ACC112 (cell line): Measurements from ENCODE around the gene OBI1.
A peak's percentile ranks its signal among the peaks of the same experiment; 100 is the strongest.

Experiments used
- H2AFZ ChIP-seq: fragments of 200-600 bp; sonication (generic); one replicate; pipeline ENCODE4 v1.6.0; 2017; ENCODE audit warnings: antibody characterized with exemption, low read length; ENCODE audit not compliant: unreplicated experiment
- H3K27ac ChIP-seq: fragments of 200-600 bp; sonication (generic); 2 replicates; pipeline ENCODE4 v1.5.1; 2014; ENCODE audit warnings: low read depth, mild to moderate bottlenecking, antibody characterized with exemption, low read length, moderate library complexity
- H3K27me3 ChIP-seq: fragments of 200-600 bp; sonication (generic); 2 replicates; pipeline ENCODE4 v1.6.1; 2014; ENCODE audit warnings: mild to moderate bottlenecking, antibody characterized with exemption, low read length, moderate library complexity, mixed read lengths; ENCODE audit not compliant: insufficient read depth
- H3K36me3 ChIP-seq: fragments of 200-600 bp; sonication (generic); 2 replicates; pipeline ENCODE4 v1.6.1; 2016; ENCODE audit warnings: mild to moderate bottlenecking, antibody characterized with exemption, low read length, moderate library complexity, mixed read lengths; ENCODE audit not compliant: insufficient read depth
- H3K4me1 ChIP-seq: fragments of 200-600 bp; sonication (generic); one replicate; pipeline ENCODE4 v1.6.1; 2016; ENCODE audit warnings: low read length, mixed read lengths; ENCODE audit not compliant: insufficient read depth, unreplicated experiment, control insufficient read depth
- H3K4me3 ChIP-seq: fragments of 200-600 bp; sonication (generic); 2 replicates; pipeline ENCODE4 v1.5.1; 2014; ENCODE audit warnings: mild to moderate bottlenecking, low read depth, low read length
- H3K79me2 ChIP-seq: fragments of 200-600 bp; sonication (generic); one replicate; pipeline ENCODE4 v1.6.0; 2016; ENCODE audit warnings: low read length; ENCODE audit not compliant: control insufficient read depth, unreplicated experiment, insufficient read depth

Gene OBI1

GRCh38 chr13:78674638-78675037, 15.7 kb upstream of the OBI1 start:
- Histone ChIP-seq H2AFZ (no peak overlapping the region), H3K27ac (no peak overlapping the region), H3K4me3 (no peak overlapping the region), H3K27me3 (peaks cover 79% of the 10 kb centered on the region), H3K79me2 (no peaks in the 10 kb centered on the region), H3K36me3 (no peaks in the 10 kb centered on the region), H3K4me1 (no peaks in the 10 kb centered on the region)

GRCh38 chr13:78662467-78662866, 3.5 kb upstream of the OBI1 start:
- peaks cover 15% of the 10 kb centered on the region for H3K79me2 ChIP-seq
- no peaks in the 10 kb centered on the region for H3K36me3 ChIP-seq
- H2AFZ ChIP-seq: no peak overlapping the region
- no peaks in the 10 kb centered on the region for H3K27me3 ChIP-seq
- H3K4me3 ChIP-seq: no peak overlapping the region
- peaks cover 5% of the 10 kb centered on the region for H3K4me1 ChIP-seq
- no peak overlapping the region for H3K27ac ChIP-seq

GRCh38 chr13:78660495-78660857, 1.5 kb upstream of the OBI1 start:
- Histone ChIP-seq H3K27ac (no peak overlapping the region), H3K4me1 (peaks cover 8% of the 10 kb centered on the region), H2AFZ (peak overlapping the region; percentile 73), H3K27me3 (no peaks in the 10 kb centered on the region), H3K4me3 (peak overlapping the region; percentile 98), H3K36me3 (no peaks in the 10 kb centered on the region), H3K79me2 (peaks cover 30% of the 10 kb centered on the region)

GRCh38 chr13:78659732-78660494, 958 bp upstream of the OBI1 start:
- H3K4me1 ChIP-seq: peaks cover 8% of the 10 kb centered on the region

DNA sequence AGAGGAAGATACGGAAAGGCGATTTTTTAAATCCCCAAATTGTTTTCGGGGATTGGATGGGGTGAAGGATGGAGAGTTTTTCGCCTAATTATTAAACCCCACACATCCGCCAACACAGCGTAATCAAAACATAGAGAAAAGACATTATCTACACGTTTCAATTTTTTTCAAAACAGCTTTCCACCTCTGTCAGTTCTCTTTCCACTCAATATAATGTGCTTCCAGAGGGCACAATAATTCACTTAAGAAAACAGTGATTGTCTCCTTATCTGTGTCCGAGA, 435 bp upstream of the OBI1 start:
- Histone ChIP-seq H2AFZ (peak overlapping the region; percentile 73), H3K27me3 (no peaks in the 10 kb centered on the region), H3K4me1 (peaks cover 8% of the 10 kb centered on the region), H3K79me2 (peaks cover 41% of the 10 kb centered on the region), H3K4me3 (peak overlapping the region; percentile 98), H3K27ac (no peak overlapping the region), H3K36me3 (no peaks in the 10 kb centered on the region)

More at GRCh38 chr13:78659732-78660494, 958 bp upstream of the OBI1 start:
- Histone ChIP-seq H3K4me3 (peak overlapping the region; percentile 98), H3K27me3 (no peaks in the 10 kb centered on the region), H2AFZ (peak overlapping the region; percentile 73), H3K27ac (no peak overlapping the region), H3K36me3 (no peaks in the 10 kb centered on the region), H3K79me2 (peaks cover 36% of the 10 kb centered on the region)

GRCh38 chr13:78657699-78658629, 991 bp downstream of the OBI1 start:
- Histone ChIP-seq H3K4me1 (peaks cover 8% of the 10 kb centered on the region), H3K27me3 (no peaks in the 10 kb centered on the region), H3K27ac (peak overlapping the region; percentile 69; the same call in 1 of the 2 replicates), H3K36me3 (no peaks in the 10 kb centered on the region), H3K4me3 (peak overlapping the region; percentile 98), H3K79me2 (peaks cover 55% of the 10 kb centered on the region), H2AFZ (peak overlapping the region; percentile 92)

DNA sequence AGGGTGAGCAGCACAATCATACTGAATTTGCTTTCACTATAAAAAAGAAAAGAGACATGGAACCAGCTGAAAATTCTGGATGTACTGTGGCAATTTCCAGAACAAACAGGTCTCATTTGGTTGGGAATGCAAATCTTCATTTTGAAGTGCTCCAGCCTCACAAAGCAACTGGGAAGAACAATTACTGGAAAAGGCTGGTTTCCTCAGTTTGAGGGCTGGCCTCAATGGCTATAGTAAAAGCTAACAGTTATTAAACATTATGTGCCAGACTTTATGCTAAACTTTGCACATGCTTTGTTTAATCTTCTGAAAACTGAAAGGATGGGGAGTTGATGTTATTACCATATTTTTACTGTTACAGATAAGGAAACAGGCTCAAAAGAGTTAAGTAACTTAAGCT, 3.0 kb downstream of the OBI1 start:
- Histone ChIP-seq H2AFZ (no peak overlapping the region), H3K79me2 (peaks cover 75% of the 10 kb centered on the region), H3K27me3 (no peaks in the 10 kb centered on the region), H3K36me3 (no peaks in the 10 kb centered on the region), H3K4me1 (peaks cover 8% of the 10 kb centered on the region), H3K27ac (no peak overlapping the region), H3K4me3 (no peak overlapping the region)

GRCh38 chr13:78655007-78655406, 3.9 kb downstream of the OBI1 start:
- H3K27me3 ChIP-seq: no peaks in the 10 kb centered on the region
- peaks cover 12% of the 10 kb centered on the region for H3K4me1 ChIP-seq
- H2AFZ ChIP-seq: no peak overlapping the region
- H3K36me3 ChIP-seq: no peaks in the 10 kb centered on the region
- H3K27ac ChIP-seq: no peak overlapping the region
- H3K4me3 ChIP-seq: no peak overlapping the region
- H3K79me2 ChIP-seq: peaks cover 84% of the 10 kb centered on the region

DNA sequence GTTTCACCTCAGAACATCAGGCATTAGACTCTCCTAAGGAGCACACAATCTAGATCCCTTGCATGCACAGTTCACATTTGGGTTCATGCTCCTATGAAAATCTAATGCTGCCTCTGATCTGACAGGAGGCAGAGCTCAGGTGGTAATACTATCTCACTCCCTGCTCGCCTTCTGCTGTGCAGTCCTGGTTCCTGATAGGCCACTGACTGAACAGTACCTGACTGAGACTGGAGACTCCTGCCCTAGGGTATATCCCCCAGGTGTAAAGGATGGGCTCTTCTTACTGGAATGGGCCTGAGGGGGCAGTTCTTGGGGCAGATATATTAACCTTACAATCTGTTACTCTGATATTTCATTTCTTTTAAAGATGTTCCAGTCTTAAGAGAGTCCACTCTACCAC, 6.3 kb downstream of the OBI1 start:
- H2AFZ ChIP-seq: no peak overlapping the region
- peaks cover 85% of the 10 kb centered on the region for H3K79me2 ChIP-seq
- H3K4me1 ChIP-seq: peaks cover 9% of the 10 kb centered on the region
- H3K27me3 ChIP-seq: no peaks in the 10 kb centered on the region
- no peaks in the 10 kb centered on the region for H3K36me3 ChIP-seq
- no peak overlapping the region for H3K4me3 ChIP-seq
- H3K27ac ChIP-seq: no peak overlapping the region

DNA sequence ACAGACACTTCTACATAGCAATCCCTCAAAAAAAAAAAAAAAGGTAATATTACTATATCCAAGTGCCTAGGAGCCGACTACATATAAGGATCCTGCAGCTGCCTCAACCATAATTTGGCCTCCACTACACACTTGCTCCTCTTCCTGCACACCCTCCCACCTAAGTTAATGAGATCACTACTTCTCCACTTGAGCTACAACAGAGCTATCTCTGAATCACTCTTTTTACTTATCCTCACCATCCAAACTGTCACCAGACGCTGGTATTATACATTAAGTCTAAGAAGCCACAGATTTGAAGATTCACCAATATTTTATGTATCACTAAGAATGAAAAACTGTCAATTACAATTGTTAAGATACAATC, 8.3 kb downstream of the OBI1 start:
- Histone ChIP-seq H2AFZ (no peak overlapping the region), H3K79me2 (peaks cover 79% of the 10 kb centered on the region), H3K27ac (no peak overlapping the region), H3K4me3 (no peak overlapping the region), H3K27me3 (no peaks in the 10 kb centered on the region), H3K36me3 (no peaks in the 10 kb centered on the region), H3K4me1 (peaks cover 3% of the 10 kb centered on the region)
